Measurements from ENCODE around the gene GOLPH3L. TPM values are rescaled to one million over a fixed set of nuclear protein-coding genes. Genes with fewer than 3 reads are reported as not detected.

The GOLPH3L gene
- total and polyA plus RNA-seq, 7 donors: 6.6 to 27.5 (median 12.1) TPM

DNA sequence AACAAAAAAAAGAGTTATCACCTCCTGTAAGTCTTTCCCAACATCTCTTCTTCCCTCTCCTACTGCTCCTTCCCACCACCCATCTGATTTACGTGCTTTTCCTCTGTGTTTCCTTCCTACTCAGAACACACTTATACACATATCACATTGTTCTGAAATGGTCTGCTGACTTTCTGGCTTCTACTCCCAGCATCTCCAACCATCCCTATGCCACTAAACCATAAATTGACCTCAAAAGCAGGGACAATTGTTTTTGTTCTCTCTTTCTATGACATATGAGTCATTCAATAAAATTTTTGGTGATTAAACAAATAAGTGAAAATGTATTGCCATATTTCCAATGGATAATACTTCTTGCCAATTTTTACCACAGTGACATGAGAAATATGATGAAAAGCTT is 8.2 kb downstream of the GOLPH3L start:
- H3K36me3 ChIP-seq (ENCODE audit: insufficient read depth in 1 of 2, low read depth in 1 of 2): peaks cover 0 to 75% of the 10 kb centered on the region in 2 donors
- no peak for DNase-seq
- no peak for ATAC-seq
- no peaks in the 10 kb centered on the region for H3K27me3 ChIP-seq (ENCODE audit: insufficient read depth in 3 of 3, low read length in 2 of 3)
- TF ChIP-seq, protein P1, sequence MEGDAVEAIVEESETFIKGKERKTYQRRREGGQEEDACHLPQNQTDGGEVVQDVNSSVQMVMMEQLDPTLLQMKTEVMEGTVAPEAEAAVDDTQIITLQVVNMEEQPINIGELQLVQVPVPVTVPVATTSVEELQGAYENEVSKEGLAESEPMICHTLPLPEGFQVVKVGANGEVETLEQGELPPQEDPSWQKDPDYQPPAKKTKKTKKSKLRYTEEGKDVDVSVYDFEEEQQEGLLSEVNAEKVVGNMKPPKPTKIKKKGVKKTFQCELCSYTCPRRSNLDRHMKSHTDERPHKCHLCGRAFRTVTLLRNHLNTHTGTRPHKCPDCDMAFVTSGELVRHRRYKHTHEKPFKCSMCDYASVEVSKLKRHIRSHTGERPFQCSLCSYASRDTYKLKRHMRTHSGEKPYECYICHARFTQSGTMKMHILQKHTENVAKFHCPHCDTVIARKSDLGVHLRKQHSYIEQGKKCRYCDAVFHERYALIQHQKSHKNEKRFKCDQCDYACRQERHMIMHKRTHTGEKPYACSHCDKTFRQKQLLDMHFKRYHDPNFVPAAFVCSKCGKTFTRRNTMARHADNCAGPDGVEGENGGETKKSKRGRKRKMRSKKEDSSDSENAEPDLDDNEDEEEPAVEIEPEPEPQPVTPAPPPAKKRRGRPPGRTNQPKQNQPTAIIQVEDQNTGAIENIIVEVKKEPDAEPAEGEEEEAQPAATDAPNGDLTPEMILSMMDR (IDR thresholded peaks at IDR 0.05): no peak
- intact Hi-C loops (cut with DNase I): no loop called here
- H3K9me3 ChIP-seq: no peaks in the 10 kb centered on the region
- WGBS, 3 donors: 75 to 95% (median 81%) methylated on average over 1 of the region's 1 CpG
- H3K4me1 ChIP-seq: peaks cover 11% of the 10 kb centered on the region
- H3K27ac ChIP-seq: no peak overlapping the region
- no peak overlapping the region for H3K4me3 ChIP-seq

DNA sequence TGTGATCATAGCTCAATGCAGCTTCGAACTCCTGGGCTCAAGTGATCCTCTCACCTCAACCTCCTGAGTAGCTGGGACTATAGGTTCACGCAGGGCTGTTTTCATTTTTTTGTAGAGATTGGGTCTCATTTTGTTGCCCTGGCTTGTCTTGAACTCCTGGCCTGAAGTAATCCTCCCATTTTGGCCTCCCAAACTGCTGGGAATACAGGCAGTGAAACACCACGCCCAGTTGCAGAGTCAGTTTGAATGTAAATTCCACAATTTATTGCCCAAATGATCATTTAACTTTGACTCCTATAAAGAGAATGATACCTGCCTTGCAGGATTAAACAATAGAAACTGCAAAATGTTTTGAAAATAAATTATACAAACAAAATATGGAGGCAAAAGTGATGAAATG is 10.7 kb downstream of the GOLPH3L start:
- Histone ChIP-seq H3K4me1 (peaks cover 11% of the 10 kb centered on the region), H3K36me3 (ENCODE audit: insufficient read depth in 1 of 2, low read depth in 1 of 2) (peaks cover 0 to 68% of the 10 kb centered on the region in 2 donors), H3K4me3 (no peak overlapping the region), H3K27me3 (ENCODE audit: insufficient read depth in 3 of 3, low read length in 2 of 3) (no peaks in the 10 kb centered on the region), H3K27ac (no peak overlapping the region), H3K9me3 (no peaks in the 10 kb centered on the region)
- TF ChIP-seq, protein P1 (IDR thresholded peaks at IDR 0.05): no peak
- DNase-seq: no peak
- WGBS, 3 donors: 95 to 96% (median 95%) methylated on average over 3 of the region's 3 CpGs
- intact Hi-C loops (cut with DNase I): no loop called here
- no peak for ATAC-seq

DNA sequence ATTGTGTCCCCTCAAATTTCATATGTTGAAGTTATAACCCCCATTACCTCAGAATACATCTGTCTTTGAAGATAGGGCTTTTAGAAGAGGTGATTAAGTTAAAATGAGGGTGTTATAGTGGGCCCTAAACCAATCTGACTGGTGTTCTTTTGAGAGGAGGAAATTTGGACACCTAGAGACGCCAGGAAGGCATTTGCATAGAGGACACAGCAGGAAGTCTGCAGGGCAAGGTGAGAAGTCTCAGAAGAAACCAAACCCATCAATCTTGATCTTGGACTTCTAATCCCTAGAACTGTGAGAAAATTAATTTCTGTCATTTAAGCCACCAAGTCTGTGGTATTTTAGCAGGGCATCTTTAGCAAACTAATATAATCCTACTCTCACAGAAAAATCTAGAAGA is 13.0 kb downstream of the GOLPH3L start:
- TF ChIP-seq, protein P1 (IDR thresholded peaks at IDR 0.05): no peak
- no peak overlapping the region for H3K27ac ChIP-seq
- peaks cover 4% of the 10 kb centered on the region for H3K4me1 ChIP-seq
- 69 to 79% (median 73%) methylated on average over 1 of the region's 1 CpG for WGBS, 3 donors
- H3K36me3 ChIP-seq (ENCODE audit: insufficient read depth in 1 of 2, low read depth in 1 of 2): peaks cover 0 to 59% of the 10 kb centered on the region in 2 donors
- intact Hi-C loops (cut with DNase I): no loop called here
- no peaks in the 10 kb centered on the region for H3K9me3 ChIP-seq
- H3K4me3 ChIP-seq: no peak overlapping the region
- H3K27me3 ChIP-seq (ENCODE audit: insufficient read depth in 3 of 3, low read length in 2 of 3): no peaks in the 10 kb centered on the region
- DNase-seq: no peak
- no peak for ATAC-seq

DNA sequence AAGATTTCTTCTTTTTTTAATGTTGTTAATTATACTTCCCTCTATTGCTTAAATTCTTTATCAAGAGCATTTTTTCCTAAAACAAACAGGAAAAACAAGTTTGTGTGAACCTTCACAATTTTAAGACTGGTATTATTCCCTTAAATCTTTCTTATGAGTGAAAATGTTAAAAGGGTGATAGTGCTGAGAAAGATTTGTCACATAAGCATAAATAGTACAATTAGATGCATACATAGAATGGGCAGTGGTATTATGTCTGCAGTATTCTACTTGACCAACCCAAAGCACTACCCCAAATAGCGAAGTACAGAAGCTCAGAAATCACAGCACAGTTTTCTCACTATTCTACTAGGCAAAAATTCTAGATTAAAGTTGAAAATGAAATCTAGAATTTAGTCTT is 18.0 kb downstream of the GOLPH3L start:
- no peaks in the 10 kb centered on the region for H3K9me3 ChIP-seq
- no peaks in the 10 kb centered on the region for H3K4me1 ChIP-seq
- H3K27me3 ChIP-seq (ENCODE audit: insufficient read depth in 3 of 3, low read length in 2 of 3): no peaks in the 10 kb centered on the region
- WGBS, 3 donors: 96 to 100% (median 97%) methylated on average over 1 of the region's 1 CpG
- intact Hi-C loops (cut with DNase I): no loop called here
- H3K36me3 ChIP-seq (ENCODE audit: insufficient read depth in 1 of 2, low read depth in 1 of 2): peaks cover 0 to 44% of the 10 kb centered on the region in 2 donors
- no peak overlapping the region for H3K27ac ChIP-seq
- TF ChIP-seq, protein P1 (IDR thresholded peaks at IDR 0.05): no peak
- H3K4me3 ChIP-seq: no peak overlapping the region
- DNase-seq (no peak), ATAC-seq (no peak)

DNA sequence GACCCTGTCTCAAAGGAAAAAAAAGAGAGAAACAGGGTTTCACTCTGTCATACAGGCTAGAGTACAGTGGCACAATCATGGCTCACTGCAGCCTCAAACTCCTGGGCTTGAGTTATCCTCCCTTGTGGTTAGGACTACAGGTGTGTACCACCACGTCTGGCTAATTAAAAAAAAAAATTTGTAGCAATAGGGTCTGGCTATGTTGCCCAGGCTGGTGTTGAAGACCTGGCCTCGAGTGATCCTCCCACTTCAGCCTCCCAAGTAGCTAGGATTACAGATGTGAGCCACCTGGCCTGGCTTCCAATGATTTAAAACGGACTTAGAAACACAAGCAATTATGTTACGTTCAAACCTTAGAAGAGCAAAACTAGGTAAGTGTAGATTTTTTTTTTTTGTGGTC is 22.1 kb downstream of the GOLPH3L start:
- Histone ChIP-seq H3K36me3 (ENCODE audit: insufficient read depth in 1 of 2, low read depth in 1 of 2) (peaks cover 0 to 31% of the 10 kb centered on the region in 2 donors), H3K27ac (no peak overlapping the region), H3K4me3 (no peak overlapping the region), H3K4me1 (no peaks in the 10 kb centered on the region), H3K9me3 (no peaks in the 10 kb centered on the region), H3K27me3 (ENCODE audit: insufficient read depth in 3 of 3, low read length in 2 of 3) (no peaks in the 10 kb centered on the region)
- TF ChIP-seq, protein P1 (IDR thresholded peaks at IDR 0.05): no peak
- DNase-seq (no peak), ATAC-seq (no peak)
- intact Hi-C loops (cut with DNase I): no loop called here
- 91 to 93% (median 91%) methylated on average over 4 of the region's 4 CpGs for WGBS, 3 donors

Data from psoas muscle (tissue), 8 donors.